ENCODE measurements around the gene GRIK2.

GRCh38 chr6:101840100-101840499 is 446.6 kb downstream of the GRIK2 start:
- no peak for TF ChIP-seq POLR2AphosphoS5 (IDR thresholded peaks at IDR 0.05)
- TF ChIP-seq POLR2A (IDR thresholded peaks at IDR 0.05): no peak
- no peak for TF ChIP-seq CTCF (IDR thresholded peaks at IDR 0.05)
- TF ChIP-seq EP300 (IDR thresholded peaks at IDR 0.05): no peak
